Measurements from ENCODE around the gene CD226. TPM values are rescaled to one million over a fixed set of nuclear protein-coding genes. Genes with fewer than 3 reads are reported as not detected.
"Not testable (repeated sequence)": the region's sequence is repeated elsewhere in the genome, so short reads cannot be mapped to it uniquely, and the experiment has no call there.

Gene CD226
- total RNA-seq, 1 donor from 2014 or later: not detected

DNA sequence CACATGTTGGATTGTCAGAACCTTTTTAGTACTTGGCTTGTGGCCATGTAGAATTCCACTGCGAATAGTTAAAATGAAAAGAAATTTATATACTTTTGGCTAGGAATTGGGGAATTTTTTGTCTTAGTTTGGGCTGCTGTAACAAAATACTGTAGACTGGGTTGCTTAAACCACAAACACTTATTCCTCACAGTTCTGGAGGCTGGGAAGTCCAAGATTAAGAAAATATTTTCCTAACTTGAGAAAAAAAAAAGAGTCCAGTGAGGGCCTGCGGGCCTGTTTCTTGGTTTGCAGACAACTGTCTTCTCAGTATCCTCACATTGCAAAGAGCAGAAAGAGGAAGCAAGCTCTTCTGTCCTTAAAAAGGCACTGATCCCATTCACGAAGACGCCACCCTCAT lies 81.9 kb downstream of the CD226 start:
- H3K4me1 Mint-ChIP-seq: peaks cover 3% of the 10 kb centered on the region
- Histone ChIP-seq H3K4me2 (no peak overlapping the region), H3K79me2 (ENCODE audit: low read depth) (no peaks in the 10 kb centered on the region), H3K4me1 (no peaks in the 10 kb centered on the region), H3K9me3 (ENCODE audit: low read depth) (no peaks in the 10 kb centered on the region), H3F3A (ENCODE audit: low read depth) (no peaks in the 10 kb centered on the region), H3K9ac (no peak overlapping the region), H3K27ac (no peak overlapping the region), H3K4me3 (no peak overlapping the region), H3K36me3 (no peaks in the 10 kb centered on the region), H2AFZ (replicated peaks) (no peak overlapping the region), H3K27me3 (no peaks in the 10 kb centered on the region), H4K20me1 (ENCODE audit: low read depth) (no peaks in the 10 kb centered on the region)
- no peak overlapping the region for H3K27ac Mint-ChIP-seq
- H3K9me3 Mint-ChIP-seq: no peaks in the 10 kb centered on the region
- no peaks in the 10 kb centered on the region for H3K36me3 Mint-ChIP-seq
- H3K27me3 Mint-ChIP-seq (ENCODE audit: insufficient read depth, low read depth): peaks cover 2% of the 10 kb centered on the region
- TF ChIP-seq EZH2 (IDR thresholded peaks at IDR 0.05) (no peak), EZH2phosphoT487 (IDR thresholded peaks at IDR 0.05) (no peak)
- TF ChIP-seq, protein P1, sequence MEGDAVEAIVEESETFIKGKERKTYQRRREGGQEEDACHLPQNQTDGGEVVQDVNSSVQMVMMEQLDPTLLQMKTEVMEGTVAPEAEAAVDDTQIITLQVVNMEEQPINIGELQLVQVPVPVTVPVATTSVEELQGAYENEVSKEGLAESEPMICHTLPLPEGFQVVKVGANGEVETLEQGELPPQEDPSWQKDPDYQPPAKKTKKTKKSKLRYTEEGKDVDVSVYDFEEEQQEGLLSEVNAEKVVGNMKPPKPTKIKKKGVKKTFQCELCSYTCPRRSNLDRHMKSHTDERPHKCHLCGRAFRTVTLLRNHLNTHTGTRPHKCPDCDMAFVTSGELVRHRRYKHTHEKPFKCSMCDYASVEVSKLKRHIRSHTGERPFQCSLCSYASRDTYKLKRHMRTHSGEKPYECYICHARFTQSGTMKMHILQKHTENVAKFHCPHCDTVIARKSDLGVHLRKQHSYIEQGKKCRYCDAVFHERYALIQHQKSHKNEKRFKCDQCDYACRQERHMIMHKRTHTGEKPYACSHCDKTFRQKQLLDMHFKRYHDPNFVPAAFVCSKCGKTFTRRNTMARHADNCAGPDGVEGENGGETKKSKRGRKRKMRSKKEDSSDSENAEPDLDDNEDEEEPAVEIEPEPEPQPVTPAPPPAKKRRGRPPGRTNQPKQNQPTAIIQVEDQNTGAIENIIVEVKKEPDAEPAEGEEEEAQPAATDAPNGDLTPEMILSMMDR (IDR thresholded peaks at IDR 0.05): no peak
- no peak overlapping the region for H3K4me3 Mint-ChIP-seq
- no peak for DNase-seq (ENCODE audit: low spot score)

DNA sequence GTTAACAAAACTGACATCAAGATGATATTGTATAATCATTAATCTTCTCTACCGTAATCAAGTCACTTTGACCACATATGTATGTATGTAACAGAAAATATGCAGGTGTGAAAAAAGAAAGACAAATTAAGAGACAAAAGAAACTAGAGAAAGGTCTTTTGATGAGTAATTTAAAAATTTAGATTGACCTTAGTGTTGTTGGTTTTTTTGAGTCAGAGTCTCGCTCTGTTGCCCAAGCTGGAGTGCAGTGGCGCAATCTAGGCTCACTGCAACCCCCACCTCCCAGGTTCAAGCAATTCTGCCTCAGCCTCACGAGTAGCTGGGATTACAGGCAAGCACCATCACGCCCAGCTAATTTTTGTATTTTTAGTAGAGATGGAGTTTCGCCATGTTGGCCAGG lies 82.9 kb downstream of the CD226 start:
- not testable (repeated sequence) for H3K4me1 ChIP-seq; H3K27ac Mint-ChIP-seq; H3K4me2 ChIP-seq; H3K36me3 Mint-ChIP-seq; H3K27ac ChIP-seq; H3K4me3 Mint-ChIP-seq; H3K9me3 Mint-ChIP-seq; H3K9ac ChIP-seq; H3K4me3 ChIP-seq; H3K9me3 ChIP-seq (ENCODE audit: low read depth); H2AFZ ChIP-seq (replicated peaks); H3K27me3 ChIP-seq; H3K79me2 ChIP-seq (ENCODE audit: low read depth); DNase-seq (ENCODE audit: low spot score); H3F3A ChIP-seq (ENCODE audit: low read depth); H4K20me1 ChIP-seq (ENCODE audit: low read depth); H3K27me3 Mint-ChIP-seq (ENCODE audit: insufficient read depth, low read depth); H3K4me1 Mint-ChIP-seq; H3K36me3 ChIP-seq

DNA sequence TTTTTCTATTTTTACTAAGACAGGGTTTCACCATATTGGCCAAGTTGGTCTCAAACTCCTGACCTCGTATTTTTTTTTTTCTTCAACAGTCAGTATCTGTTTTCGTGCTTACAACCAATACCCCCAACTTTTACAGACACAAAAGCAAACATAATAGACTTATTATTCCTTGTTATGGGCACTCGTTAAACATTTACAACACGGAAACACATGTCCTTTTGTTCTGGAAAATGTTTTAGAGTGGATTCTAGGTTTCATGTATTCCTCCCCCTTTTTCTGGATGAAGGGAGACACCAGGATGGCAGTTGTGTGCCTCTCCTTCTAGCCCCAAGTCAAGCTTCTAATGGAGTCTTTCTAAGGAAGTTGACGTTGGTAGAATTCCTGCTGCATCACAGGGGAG lies 88.8 kb downstream of the CD226 start:
- no peaks in the 10 kb centered on the region for H3K36me3 Mint-ChIP-seq
- Histone ChIP-seq H3K27ac (no peak overlapping the region), H3K9me3 (ENCODE audit: low read depth) (no peaks in the 10 kb centered on the region), H3K79me2 (ENCODE audit: low read depth) (no peaks in the 10 kb centered on the region), H3F3A (ENCODE audit: low read depth) (no peaks in the 10 kb centered on the region), H2AFZ (replicated peaks) (no peak overlapping the region), H3K27me3 (no peaks in the 10 kb centered on the region), H4K20me1 (ENCODE audit: low read depth) (no peaks in the 10 kb centered on the region), H3K4me2 (no peak overlapping the region), H3K4me1 (no peaks in the 10 kb centered on the region), H3K4me3 (no peak overlapping the region), H3K9ac (no peak overlapping the region), H3K36me3 (no peaks in the 10 kb centered on the region)
- H3K27ac Mint-ChIP-seq: no peak overlapping the region
- DNase-seq (ENCODE audit: low spot score): no peak
- no peaks in the 10 kb centered on the region for H3K27me3 Mint-ChIP-seq (ENCODE audit: insufficient read depth, low read depth)
- H3K4me1 Mint-ChIP-seq: no peaks in the 10 kb centered on the region
- H3K9me3 Mint-ChIP-seq: no peaks in the 10 kb centered on the region
- no peak overlapping the region for H3K4me3 Mint-ChIP-seq
- TF ChIP-seq, protein P1 (IDR thresholded peaks at IDR 0.05): no peak
- TF ChIP-seq EZH2 (IDR thresholded peaks at IDR 0.05): no peak
- no peak for TF ChIP-seq EZH2phosphoT487 (IDR thresholded peaks at IDR 0.05)

DNA sequence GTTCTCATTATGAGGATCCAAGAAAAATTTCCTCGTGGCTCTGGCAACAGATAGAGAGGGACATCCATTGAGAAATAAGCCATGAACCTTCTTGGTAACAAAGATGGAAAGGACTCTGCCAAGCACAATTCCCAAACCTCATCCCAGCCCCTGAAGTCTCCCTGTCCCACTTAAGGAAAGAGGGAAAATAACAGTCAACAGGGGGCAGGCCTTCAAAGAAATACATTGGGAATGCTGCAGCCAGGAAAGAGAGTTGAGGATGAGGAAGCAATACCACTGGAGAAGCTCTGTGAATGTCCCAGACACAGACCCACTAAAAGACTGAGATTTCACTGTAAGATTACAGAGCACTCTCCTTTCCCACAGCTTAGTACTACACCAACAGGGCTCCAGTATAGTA lies 93.2 kb downstream of the CD226 start:
- H3K4me1 Mint-ChIP-seq: no peaks in the 10 kb centered on the region
- TF ChIP-seq, protein P1 (IDR thresholded peaks at IDR 0.05): no peak
- TF ChIP-seq EZH2phosphoT487 (IDR thresholded peaks at IDR 0.05) (no peak), EZH2 (IDR thresholded peaks at IDR 0.05) (no peak)
- no peak overlapping the region for H3K27ac ChIP-seq
- DNase-seq (ENCODE audit: low spot score): no peak
- H3K9me3 ChIP-seq (ENCODE audit: low read depth): no peaks in the 10 kb centered on the region
- H3F3A ChIP-seq (ENCODE audit: low read depth): no peaks in the 10 kb centered on the region
- no peak overlapping the region for H3K4me3 Mint-ChIP-seq
- H3K4me3 ChIP-seq: no peak overlapping the region
- H3K9ac ChIP-seq: no peak overlapping the region
- no peaks in the 10 kb centered on the region for H3K4me1 ChIP-seq
- H3K36me3 ChIP-seq: no peaks in the 10 kb centered on the region
- no peaks in the 10 kb centered on the region for H3K27me3 ChIP-seq
- H3K79me2 ChIP-seq (ENCODE audit: low read depth): no peaks in the 10 kb centered on the region
- H3K36me3 Mint-ChIP-seq: no peaks in the 10 kb centered on the region
- H3K27ac Mint-ChIP-seq: no peak overlapping the region
- H2AFZ ChIP-seq (replicated peaks): no peak overlapping the region
- no peaks in the 10 kb centered on the region for H3K9me3 Mint-ChIP-seq
- H3K4me2 ChIP-seq: no peak overlapping the region
- no peaks in the 10 kb centered on the region for H4K20me1 ChIP-seq (ENCODE audit: low read depth)
- no peaks in the 10 kb centered on the region for H3K27me3 Mint-ChIP-seq (ENCODE audit: insufficient read depth, low read depth)
